ENCODE results near the gene FOXR2. TPM values are rescaled to one million over a fixed set of nuclear protein-coding genes. Genes with fewer than 3 reads are reported as not detected.

The FOXR2 gene
- total and polyA plus RNA-seq, 4 donors, result not detected

- H3K4me3 ChIP-seq (ENCODE audit: low read length in 2 of 2), result no peak overlapping the region
- 40 to 68% methylated on average over 1 of the region's 1 CpG for WGBS, 2 donors
- H3K27ac ChIP-seq (ENCODE audit: low read depth in 1 of 2, low read length in 2 of 2), result no peak overlapping the region
- no peak for ATAC-seq (ENCODE audit: low FRiP score)
- intact Hi-C loops (cut with DNase I), result no loop called here
- no peaks in the 10 kb centered on the region for H3K36me3 ChIP-seq (ENCODE audit: control insufficient read depth in 1 of 2, insufficient read depth in 2 of 2, low read length in 1 of 2)
- H3K27me3 ChIP-seq (ENCODE audit: control insufficient read depth in 1 of 2, insufficient read depth in 2 of 2, low read length in 1 of 2), result no peaks in the 10 kb centered on the region
- H3K9me3 ChIP-seq (ENCODE audit: control insufficient read depth, low read length), result no peaks in the 10 kb centered on the region
- no peaks in the 10 kb centered on the region for H3K4me1 ChIP-seq (ENCODE audit: control insufficient read depth in 1 of 2, insufficient read depth in 2 of 2, low read length in 2 of 2)
- no peak for DNase-seq
Measured at GRCh38 chrX:55638933-55639332, 15.7 kb downstream of the FOXR2 start.

DNA sequence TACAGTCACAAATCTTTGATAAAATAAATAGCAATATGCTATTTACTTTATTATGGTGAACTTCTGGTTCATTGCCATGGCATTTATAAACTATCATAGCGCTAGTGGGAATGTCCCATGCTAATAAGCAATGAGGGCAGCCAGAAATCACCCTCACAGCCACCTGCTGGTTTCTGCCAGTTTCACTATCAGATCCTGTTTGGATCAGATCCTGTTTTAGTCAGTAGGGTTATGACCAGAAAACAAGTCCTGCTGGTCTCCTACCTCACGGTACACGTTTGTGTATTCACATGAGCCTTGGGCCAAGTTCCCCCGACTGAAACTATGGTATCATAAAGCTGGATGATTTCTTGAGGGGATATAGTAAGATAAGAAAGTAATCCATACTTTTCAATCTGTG is 17.7 kb downstream of the FOXR2 start:
- H3K27ac ChIP-seq (ENCODE audit: low read depth in 1 of 2, low read length in 2 of 2), result no peak overlapping the region
- no peaks in the 10 kb centered on the region for H3K9me3 ChIP-seq (ENCODE audit: control insufficient read depth, low read length)
- H3K27me3 ChIP-seq (ENCODE audit: control insufficient read depth in 1 of 2, insufficient read depth in 2 of 2, low read length in 1 of 2), result no peaks in the 10 kb centered on the region
- intact Hi-C loops (cut with DNase I), result loop anchor here in 1 of 2 donors (10.0 kb wide), 1 partner anchor 74 kb away; the partner anchor contains the start of gene RRAGB
- no peak overlapping the region for H3K4me3 ChIP-seq (ENCODE audit: low read length in 2 of 2)
- whole genome bisulfite sequencing, 2 donors, result 48% methylated on average over 4 of the region's 4 CpGs
- H3K36me3 ChIP-seq (ENCODE audit: control insufficient read depth in 1 of 2, insufficient read depth in 2 of 2, low read length in 1 of 2), result no peaks in the 10 kb centered on the region
- DNase-seq (no peak), ATAC-seq (ENCODE audit: low FRiP score) (no peak)
- no peaks in the 10 kb centered on the region for H3K4me1 ChIP-seq (ENCODE audit: control insufficient read depth in 1 of 2, insufficient read depth in 2 of 2, low read length in 2 of 2)

DNA sequence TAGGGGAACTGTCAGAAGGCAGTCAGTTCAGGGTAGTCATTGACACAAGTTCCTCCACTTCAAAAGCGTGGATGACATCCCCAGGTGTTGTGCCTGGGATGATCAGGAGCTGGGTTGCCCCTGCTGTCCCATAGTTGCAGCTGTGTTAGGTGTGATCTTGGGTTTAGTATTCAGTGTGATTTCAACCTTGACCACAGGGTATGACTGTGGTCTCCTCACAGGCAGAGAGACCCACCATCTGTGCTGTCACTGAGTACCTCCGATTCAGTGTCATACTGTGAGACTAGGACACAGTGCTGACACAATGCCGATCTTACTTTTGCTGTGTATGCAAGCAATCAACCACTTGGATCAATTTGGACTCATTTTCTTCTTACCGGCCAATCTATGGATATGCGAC is 25.2 kb downstream of the FOXR2 start:
- ATAC-seq (ENCODE audit: low FRiP score), result no peak

GRCh38 chrX:55659931-55660330 is 36.7 kb downstream of the FOXR2 start:
- no peak overlapping the region for H3K4me3 ChIP-seq (ENCODE audit: low read length in 2 of 2)
- H3K27ac ChIP-seq (ENCODE audit: low read depth in 1 of 2, low read length in 2 of 2), result no peak overlapping the region
- 24 to 46% methylated on average over 2 of the region's 2 CpGs for WGBS, 2 donors
- intact Hi-C loops (cut with DNase I), result no loop called here
- no peaks in the 10 kb centered on the region for H3K36me3 ChIP-seq (ENCODE audit: control insufficient read depth in 1 of 2, insufficient read depth in 2 of 2, low read length in 1 of 2)
- no peaks in the 10 kb centered on the region for H3K9me3 ChIP-seq (ENCODE audit: control insufficient read depth, low read length)
- ATAC-seq (ENCODE audit: low FRiP score) (no peak), DNase-seq (no peak)
- no peaks in the 10 kb centered on the region for H3K27me3 ChIP-seq (ENCODE audit: control insufficient read depth in 1 of 2, insufficient read depth in 2 of 2, low read length in 1 of 2)
- H3K4me1 ChIP-seq (ENCODE audit: control insufficient read depth in 1 of 2, insufficient read depth in 2 of 2, low read length in 2 of 2), result no peaks in the 10 kb centered on the region

More for the DNA sequence above, 25.2 kb downstream of the FOXR2 start:
- intact Hi-C loops (cut with DNase I), result loop anchor here in 1 of 2 donors (10.0 kb wide), 1 partner anchor 66 kb away; the partner anchor contains the start of gene RRAGB
- H3K9me3 ChIP-seq (ENCODE audit: control insufficient read depth, low read length), result no peaks in the 10 kb centered on the region
- no peak overlapping the region for H3K27ac ChIP-seq (ENCODE audit: low read depth in 1 of 2, low read length in 2 of 2)
- H3K4me3 ChIP-seq (ENCODE audit: low read length in 2 of 2), result no peak overlapping the region
- no peaks in the 10 kb centered on the region for H3K4me1 ChIP-seq (ENCODE audit: control insufficient read depth in 1 of 2, insufficient read depth in 2 of 2, low read length in 2 of 2)
- H3K36me3 ChIP-seq (ENCODE audit: control insufficient read depth in 1 of 2, insufficient read depth in 2 of 2, low read length in 1 of 2), result no peaks in the 10 kb centered on the region
- 79 to 87% methylated on average over 5 of the region's 5 CpGs for WGBS, 2 donors
- DNase-seq, result no peak
- no peaks in the 10 kb centered on the region for H3K27me3 ChIP-seq (ENCODE audit: control insufficient read depth in 1 of 2, insufficient read depth in 2 of 2, low read length in 1 of 2)

DNA sequence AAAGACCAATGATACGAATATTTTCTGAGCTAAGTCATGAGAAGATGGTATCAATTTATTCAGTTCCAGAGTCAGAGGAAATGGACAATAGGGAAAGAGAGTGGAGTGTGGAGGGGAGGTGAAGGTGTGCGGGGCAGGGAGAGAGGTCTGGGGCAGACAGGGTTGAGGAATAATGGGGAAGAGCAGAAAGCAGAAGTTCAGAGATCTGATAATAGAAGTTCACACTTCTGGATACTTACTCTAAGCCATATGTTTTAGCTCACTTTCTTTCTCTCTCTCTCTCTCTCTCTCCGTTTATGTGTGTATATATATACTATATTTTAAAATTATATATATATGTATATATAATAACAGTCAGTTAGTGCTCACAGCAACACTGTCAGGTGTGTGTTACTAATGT is 40.4 kb downstream of the FOXR2 start:
- ATAC-seq (ENCODE audit: low FRiP score) (no peak), DNase-seq (no peak)
- Histone ChIP-seq H3K4me3 (ENCODE audit: low read length in 2 of 2) (no peak overlapping the region), H3K4me1 (ENCODE audit: control insufficient read depth in 1 of 2, insufficient read depth in 2 of 2, low read length in 2 of 2) (no peaks in the 10 kb centered on the region), H3K27me3 (ENCODE audit: control insufficient read depth in 1 of 2, insufficient read depth in 2 of 2, low read length in 1 of 2) (no peaks in the 10 kb centered on the region), H3K27ac (ENCODE audit: low read depth in 1 of 2, low read length in 2 of 2) (no peak overlapping the region), H3K9me3 (ENCODE audit: control insufficient read depth, low read length) (no peaks in the 10 kb centered on the region), H3K36me3 (ENCODE audit: control insufficient read depth in 1 of 2, insufficient read depth in 2 of 2, low read length in 1 of 2) (no peaks in the 10 kb centered on the region)
- WGBS, 2 donors, result 69 to 84% methylated on average over 3 of the region's 3 CpGs
- intact Hi-C loops (cut with DNase I), result no loop called here

DNA sequence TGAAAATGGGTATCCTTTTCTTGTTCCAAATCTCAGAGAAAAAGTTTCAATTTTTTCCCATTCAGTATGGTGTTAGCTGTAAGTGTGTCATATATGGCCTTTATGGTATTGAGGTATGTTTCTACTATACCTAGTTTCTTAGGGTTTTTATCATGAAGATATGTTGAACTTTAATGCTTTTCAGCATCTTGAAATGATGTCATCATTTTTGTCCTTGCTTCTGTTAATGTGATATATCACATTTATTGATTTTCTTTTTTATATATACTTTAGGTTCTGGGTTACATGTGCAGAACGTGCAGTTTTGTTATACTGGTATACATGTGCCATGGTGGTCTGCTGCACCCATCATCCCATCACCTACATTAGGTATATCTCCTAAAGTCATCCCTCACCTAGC is 44.9 kb downstream of the FOXR2 start:
- H3K27me3 ChIP-seq (ENCODE audit: control insufficient read depth in 1 of 2, insufficient read depth in 2 of 2, low read length in 1 of 2), result no peaks in the 10 kb centered on the region
- H3K36me3 ChIP-seq (ENCODE audit: control insufficient read depth in 1 of 2, insufficient read depth in 2 of 2, low read length in 1 of 2), result no peaks in the 10 kb centered on the region
- ATAC-seq (ENCODE audit: low FRiP score), result no peak
- no peaks in the 10 kb centered on the region for H3K4me1 ChIP-seq (ENCODE audit: control insufficient read depth in 1 of 2, insufficient read depth in 2 of 2, low read length in 2 of 2)
- DNase-seq, result no peak
- WGBS, 2 donors, result 65 to 67% methylated on average over 1 of the region's 1 CpG
- no peak overlapping the region for H3K4me3 ChIP-seq (ENCODE audit: low read length in 2 of 2)
- H3K9me3 ChIP-seq (ENCODE audit: control insufficient read depth, low read length), result no peaks in the 10 kb centered on the region
- intact Hi-C loops (cut with DNase I), result no loop called here
- H3K27ac ChIP-seq (ENCODE audit: low read depth in 1 of 2, low read length in 2 of 2), result no peak overlapping the region

Other genes with a start within 250 kb of the FOXR2 start
- gene MAGEH1, start 171.3 kb upstream of the FOXR2 start, total RNA-seq, result 10 to 100 TPM; 32.3 to 37.2 TPM
- gene MAGEH1, start 171.3 kb upstream of the FOXR2 start, polyA plus RNA-seq, result 10 to 100 TPM; 29.9 to 51.3 TPM
- 1 to 10 TPM; 1.4 to 2.7 TPM for gene USP51, start 133.6 kb upstream of the FOXR2 start, total RNA-seq
- under 1 TPM; 0.25 to 0.31 TPM for gene USP51, start 133.6 kb upstream of the FOXR2 start, polyA plus RNA-seq
- gene RRAGB, start 94.3 kb downstream of the FOXR2 start, total RNA-seq, result 10 to 100 TPM; 17.2 to 26.2 TPM
- gene RRAGB, start 94.3 kb downstream of the FOXR2 start, polyA plus RNA-seq, result 10 to 100 TPM; 11.5 to 15.2 TPM

Measured in aorta (tissue), 5 donors.